Stimulated activated CD4-positive, alpha-beta T cell treated with anti-CD3 and anti-CD28 coated beads, Interleukin-4, amount 100 ng/mL, for 4 hours (primary cell): ENCODE results near the gene CACNB4.
A peak's percentile ranks its signal among the peaks of the same experiment; 100 is the strongest.
"Not testable (repeated sequence)": the region's sequence is repeated elsewhere in the genome, so short reads cannot be mapped to it uniquely, and the experiment has no call there.

Experiments
- DNase-seq, 2 experiments: peaks; one replicate each; pipeline ENCODE4 v3.0.0-alpha.2; 2020

The CACNB4 gene

DNA sequence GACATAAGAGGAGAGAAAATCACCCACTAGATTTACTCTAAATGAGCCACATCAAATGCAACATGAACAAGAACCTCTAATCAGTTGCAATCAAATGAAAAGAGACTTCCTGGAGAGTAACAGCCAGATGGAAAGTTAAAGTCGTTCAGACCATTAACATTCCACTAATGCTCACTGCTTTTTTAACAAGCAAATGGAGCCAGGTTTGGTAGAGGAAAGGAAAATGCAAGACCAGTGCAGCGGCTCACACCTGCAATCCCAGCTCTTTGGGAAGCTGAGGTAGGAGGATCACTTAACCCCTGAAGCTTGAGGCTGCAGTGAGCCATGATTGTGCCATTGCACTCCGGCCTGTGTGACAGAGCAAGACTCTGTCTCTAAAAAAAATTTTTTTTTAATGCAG, 48.5 kb downstream of the CACNB4 start:
- DNase-seq = no peak

DNA sequence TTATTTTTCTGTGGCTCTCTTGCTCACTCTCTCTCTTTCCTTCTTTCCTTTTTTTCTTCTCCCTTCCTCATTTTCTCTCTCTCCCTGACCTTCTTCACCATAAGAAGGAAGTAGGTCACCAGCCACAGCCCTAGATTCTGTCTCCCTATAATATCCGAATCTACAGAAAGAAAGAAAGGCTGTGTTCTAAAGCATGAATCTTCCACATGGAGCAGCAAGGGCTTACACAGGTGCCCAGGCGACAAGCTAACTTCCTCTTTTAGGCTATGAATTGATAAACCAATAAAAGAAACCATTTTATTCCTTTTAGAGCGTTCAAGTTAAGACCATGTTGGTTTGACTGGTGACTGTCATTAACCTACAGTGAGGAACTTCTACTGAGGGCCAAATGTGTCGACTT, 49.3 kb downstream of the CACNB4 start:
- DNase-seq = no peak

DNA sequence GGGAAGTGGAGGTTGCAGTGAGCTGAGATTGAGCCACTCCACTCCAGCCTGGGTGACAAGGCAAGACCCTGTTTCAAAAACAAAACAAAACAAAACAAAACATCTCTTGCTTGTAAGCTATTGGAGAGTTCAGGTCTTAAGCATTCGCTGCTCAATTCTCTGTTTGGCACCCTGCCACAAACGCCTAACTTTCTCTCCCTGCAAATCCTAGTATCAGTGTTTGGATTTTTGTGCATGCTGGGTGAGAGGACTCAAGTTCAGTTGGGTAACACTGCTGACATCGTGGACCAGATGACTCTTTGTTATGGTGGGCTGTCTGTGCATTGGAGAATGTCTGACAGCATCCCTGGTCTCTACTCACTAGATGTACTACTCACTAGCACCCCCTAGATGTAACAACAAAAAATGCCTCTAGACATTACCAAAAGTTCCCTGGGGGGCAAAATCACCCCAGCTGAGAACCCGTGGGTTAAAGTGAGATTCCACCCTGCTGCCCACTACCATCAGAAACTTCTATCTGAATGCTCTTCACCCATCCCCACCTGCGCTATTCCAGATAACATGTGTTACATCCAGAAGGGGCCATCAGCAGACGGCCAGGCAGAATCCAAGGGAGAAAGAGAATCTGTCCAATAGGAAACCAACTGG, 50.9 kb downstream of the CACNB4 start:
- no peak for DNase-seq

DNA sequence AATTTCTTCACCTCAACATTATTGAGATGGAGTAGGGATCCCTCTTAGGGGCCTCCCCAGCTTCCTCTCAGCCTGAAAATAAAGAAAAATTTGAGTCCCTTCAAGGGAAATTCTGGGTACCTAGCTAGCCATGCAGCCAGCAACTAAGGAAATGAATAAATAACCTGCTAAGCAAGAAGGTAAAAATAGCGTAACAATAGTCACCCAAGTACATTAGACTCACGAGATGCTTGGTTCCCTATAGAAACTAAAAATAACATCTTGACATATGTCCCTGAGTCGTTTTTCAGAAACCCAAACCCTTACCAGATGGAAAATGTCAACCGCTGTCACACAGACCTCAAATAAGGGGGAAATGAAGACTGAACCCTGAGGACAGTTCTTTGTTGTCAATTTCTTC, 51.9 kb downstream of the CACNB4 start:
- DNase-seq = no peak

DNA sequence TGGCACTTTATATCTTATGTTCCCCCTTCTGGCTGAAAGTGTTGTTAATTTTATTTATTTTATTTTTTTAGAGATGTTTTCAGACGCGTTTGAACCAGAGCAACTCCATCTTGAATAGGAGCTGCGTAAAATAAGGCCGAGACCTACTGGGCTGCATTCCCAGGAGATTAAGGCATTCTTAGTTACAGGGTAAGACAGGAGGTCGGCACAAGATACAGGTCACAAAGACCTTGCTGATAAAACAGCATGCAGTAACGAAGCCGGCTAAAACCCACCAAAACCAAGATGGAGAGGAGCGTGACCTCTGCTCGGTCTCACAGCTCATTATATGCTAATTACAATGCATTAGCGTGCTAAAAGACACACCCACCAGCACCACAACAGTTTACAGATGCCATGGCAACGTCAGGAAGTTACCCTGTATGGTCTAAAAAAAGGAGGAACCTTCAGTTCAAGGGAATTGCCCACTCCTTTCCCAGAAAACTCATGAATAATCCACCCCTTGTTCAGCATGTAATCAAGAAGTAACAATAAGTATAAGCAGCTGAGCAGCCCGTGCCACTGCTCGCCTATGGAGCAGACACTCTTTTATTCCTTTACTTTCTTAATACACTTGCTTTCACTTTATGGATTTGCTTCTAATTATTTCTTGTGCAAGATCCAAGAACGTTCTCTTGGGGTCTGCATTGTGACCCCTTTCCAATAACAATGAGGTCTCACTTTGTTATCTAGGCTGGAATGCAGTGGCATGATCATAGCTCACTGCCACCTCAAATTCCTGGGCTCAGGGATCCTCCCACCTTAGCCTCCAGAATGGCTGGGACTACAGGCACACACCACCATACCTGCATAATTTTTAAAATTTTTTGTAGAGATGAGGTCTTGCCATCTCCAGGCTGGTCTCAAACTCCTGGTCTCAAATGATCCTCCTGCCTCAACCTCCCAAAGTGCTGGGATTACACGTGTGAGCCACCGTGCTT, 55.9 kb downstream of the CACNB4 start:
- DNase-seq = no peak

DNA sequence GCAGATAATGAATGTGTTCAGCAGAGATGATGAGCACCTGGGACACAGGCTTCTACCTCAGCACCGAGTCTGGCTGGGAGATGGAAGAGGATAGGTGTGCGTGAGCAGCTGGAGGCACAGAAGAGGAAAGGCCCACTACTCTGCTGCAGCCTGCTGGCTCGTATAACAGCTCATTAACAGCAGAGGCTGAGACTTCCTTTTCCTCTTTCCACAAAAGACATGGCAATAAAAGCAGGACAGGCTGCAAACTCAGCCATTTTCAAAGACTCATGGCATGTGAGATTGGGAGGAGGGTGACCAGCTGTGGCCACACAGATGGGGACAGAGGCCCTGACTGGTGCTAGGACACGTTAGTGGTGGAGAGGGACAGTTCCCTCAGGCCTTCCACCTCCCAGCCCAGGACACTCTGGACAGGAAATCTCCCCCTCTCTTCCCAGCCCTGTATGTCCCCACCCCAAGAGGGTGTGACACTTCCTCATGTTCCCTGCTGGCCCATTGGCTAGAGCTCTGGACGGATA, 60.3 kb downstream of the CACNB4 start:
- DNase-seq = no peak

DNA sequence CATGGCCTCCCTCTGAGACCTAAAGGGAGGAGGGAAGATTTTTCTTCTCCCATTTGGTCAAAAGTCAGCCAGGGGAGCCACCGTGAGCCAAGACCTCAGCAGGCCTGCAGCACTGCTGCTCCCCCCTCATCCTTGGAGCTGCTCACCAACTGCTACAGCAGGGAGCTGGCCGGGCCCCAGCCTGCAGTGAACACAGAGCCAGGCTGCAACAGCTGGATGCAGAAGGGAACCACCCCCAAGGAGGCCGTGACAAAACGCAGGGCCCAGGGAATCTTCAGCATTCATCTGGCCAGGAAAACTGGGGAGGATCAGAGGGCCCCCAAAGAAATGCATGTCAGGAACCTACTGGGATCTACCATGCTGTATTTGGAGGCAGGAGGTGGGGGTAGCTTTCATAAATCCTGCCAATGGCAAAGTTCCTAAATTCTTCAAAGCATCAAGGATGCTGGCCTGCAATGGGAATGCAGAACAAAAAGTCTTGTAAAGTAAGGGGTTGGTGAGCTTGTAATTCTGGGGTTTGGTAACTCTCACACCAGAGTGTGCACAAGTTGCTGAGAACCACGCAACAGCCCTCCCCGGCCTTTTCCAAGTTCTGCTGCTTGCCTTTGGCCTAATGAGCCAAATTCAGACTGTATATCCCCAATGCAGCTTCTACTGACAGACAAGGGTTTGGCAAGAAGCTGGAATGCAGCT, 61.0 kb downstream of the CACNB4 start:
- no peak for DNase-seq

DNA sequence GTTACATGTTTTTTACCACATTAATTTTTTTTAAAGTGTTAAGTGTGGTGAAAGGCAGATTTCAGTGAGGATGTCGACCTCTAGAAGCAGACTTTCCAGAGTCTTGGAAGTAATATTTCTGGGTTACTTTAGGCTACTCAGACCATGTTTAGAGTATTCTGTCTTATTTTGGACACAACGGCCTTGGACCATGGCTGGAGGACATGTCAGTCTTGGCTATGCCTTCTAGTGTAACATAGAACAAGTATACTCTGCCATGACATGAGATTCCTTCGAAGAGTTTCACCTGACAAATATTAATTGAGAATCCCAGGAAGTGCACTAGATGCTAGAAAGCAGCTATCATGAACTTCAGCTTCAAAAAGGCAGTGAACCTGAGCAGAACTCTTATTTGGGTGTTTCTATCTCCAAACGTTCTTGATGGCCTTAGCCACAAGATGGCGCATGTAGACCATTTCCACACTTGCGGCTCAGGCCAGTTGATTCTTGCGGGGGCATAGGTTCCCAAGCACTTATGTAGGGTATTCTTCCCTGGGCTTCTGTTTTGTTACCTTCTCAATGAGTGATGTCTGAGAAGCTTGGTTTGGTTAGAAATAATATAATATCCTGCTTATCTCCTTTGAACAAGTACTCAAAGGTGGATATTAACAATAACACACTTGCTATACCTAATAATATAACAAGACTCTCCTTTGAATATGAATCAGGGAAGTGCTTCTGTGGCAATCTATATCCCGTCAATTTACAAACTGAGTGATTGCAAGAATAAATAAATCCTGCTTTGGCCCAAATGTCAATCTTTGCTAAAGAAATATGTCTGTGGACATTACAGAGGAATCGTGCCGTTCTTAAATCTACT, 62.0 kb downstream of the CACNB4 start:
- DNase-seq = peak; percentile 34 to 40

DNA sequence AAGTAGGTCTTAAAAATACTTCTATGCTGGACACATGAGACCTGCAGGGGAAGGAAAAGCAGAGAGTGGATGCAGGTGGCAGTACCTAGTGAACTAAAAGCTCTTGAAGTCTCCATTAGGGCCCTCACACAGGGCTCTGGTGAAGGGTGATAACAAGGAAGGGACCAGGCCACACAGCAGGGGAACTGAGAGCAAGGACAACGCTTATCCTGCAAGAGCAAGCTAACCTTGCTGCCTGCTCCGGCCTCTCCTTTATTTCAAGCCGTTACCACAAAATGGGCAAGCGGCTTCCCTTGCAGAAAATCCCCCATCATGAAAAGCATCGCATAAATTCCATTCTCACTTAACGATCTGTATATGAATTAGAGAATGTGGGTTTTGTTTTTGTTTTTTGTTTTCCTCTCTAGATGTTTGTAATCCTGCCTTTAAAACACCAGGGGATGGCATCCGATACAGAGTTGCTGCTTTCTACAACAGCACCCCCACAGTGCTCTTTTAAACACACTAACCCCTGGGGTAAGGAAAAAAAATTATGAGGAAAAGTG, 64.5 kb downstream of the CACNB4 start:
- DNase-seq = no peak

DNA sequence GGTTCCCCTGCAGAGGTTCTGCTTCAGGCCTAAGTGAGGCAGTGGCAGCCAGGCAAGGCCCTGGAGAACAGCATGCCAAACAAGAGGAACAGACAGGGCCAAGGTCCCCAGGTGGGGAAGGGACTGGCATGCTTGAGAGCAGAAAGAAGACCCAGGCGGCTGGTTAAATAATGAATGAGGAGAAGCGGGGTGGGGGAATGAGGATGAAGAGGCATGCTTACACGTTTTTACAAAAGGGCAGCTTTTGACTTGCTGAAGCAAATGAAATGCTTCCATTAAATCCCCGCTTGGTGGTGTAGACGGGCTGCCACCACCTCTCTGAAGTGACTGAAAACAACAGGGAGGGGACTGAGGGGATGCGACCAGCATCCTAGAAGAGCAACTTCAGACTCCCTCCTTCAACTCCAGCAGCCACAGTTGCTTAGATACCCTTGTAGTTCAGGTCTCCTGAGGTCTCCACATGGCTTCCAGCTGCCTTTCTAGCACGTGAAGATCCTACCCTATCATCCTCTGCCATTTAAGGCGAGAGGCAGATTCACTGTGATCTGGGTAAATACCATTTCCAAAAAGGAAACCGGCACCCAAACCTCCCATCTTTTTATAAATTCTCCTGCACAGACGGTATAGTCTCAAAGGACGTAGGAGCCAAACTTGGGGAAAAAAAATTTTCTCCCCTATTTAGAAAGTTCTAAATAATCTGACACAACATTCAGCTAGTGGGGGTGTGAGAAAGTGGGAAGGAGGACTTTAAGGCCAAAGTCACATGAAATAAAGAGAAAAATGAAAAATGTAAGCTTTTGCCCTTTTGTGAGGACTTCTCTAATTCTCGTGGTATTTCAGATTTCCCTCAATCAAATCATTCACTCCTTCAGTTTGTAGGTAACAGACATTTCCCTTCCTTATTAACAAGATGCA, 65.6 kb downstream of the CACNB4 start:
- DNase-seq = no peak

DNA sequence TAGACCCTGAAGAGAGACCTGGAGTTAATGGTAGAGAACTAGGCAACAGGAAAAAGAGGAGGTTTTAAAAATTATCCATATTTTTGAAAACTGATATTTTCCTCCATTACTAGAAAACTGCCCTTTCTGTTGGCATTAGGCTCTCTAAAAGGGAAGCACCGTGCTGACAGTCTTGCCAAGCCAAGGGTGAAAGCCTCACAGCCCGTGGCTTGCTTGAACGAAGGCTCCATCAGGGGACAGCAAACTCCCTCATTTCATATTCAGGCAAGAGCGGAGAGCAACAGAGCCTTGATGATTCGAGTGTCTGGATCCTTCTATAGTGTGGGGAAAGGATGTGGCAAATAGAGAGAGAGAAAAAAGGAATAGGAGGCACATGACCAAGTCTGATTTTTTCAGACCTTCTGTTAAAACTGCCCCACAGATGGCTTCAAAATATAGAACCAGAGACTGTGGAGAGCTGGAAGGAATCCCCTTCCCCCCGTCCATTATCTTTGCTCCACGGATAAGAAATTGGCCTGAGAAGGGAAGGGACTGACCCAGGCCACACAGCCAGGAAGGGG, 67.0 kb downstream of the CACNB4 start:
- no peak for DNase-seq

DNA sequence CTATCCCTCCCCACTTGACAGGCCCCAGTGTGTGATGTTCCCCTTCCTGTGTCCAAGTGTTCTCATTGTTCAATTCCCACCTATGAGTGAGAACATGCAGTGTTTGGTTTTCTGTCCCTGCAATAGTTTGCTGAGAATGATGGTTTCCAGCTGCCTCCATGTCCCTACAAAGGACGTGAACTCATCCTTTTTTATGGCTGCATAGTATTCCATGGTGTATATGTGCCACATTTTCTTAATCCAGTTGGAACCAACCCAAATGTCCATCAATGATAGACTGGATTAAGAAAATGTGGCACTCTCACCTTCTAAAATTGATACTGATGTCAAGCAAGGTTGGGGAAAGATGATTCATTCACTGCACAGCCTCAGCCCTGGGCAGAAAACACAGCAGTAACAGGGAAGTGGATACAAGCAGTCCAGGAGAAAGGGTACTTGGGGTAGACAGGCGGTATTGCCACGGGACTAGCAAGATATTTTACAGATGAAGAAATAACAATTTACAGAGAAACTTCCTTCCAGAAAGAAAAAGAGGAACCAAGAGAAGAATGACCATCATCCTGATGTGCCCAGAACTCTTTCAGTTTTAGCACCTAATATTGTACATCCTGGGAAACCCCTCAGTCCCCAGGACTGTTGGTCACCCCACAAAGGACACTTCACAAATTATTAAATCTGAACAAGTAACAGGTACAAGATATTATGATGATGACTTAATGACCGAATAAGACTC, 68.1 kb downstream of the CACNB4 start:
- DNase-seq = not testable (repeated sequence)

DNA sequence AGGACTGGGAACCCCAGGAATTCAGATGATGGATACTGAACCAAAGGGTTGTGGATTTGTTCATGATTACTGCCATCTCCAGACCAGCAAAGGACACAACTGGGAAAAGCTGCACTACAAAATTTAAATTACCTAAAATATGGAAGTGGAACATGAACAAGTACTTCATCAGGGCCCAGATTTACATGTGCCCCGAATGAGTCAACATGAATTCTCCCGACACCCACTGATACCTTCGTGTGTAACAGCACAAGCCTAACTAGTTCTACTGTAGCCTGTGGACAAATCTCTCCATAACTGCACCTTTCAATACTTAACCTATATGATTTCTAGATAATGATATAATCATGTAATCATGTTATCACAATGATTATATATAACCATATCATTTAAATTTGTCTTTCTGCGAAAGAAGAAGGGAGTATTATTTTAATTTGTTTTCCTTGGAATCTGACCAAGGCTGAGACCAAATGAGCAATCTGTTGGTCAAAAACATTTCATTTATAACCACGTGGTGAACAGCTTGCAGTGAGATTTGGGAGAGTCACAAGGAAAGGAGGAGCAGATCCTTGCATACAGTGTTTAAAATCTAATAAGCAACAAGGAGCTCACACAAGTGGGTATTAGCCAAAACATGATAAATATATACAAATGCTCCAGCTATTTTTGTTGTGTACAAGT, 70.5 kb downstream of the CACNB4 start:
- DNase-seq = no peak

DNA sequence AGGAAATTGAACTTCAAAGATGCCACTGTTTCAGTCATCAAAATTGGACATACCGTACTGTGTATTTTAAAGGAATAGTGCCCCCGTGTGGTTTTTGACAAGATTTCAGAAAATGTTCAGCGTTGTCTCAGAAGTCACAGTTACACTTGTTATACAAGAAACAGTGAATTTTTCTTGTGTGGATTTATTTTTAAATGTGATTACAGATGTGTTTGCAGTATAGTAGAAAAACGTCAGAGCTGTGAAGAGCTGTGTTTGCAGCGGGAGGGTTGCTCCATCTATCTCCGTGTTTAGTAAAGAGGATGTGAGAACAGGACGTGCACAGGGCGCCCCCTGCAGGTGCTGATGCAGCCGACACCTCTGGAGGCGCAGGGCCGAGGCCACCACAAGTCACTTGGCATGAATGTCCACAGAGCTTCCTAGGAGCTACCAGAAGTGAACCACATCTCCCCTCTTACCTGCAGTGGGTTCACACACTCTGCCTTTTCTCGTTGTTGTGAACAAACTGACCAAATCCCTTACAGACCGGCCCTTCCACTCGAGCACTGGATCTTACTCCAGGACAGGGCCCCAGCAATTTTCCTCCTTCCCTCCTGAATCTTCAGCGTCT, 73.1 kb downstream of the CACNB4 start:
- DNase-seq = peak; percentile 57 to 79

DNA sequence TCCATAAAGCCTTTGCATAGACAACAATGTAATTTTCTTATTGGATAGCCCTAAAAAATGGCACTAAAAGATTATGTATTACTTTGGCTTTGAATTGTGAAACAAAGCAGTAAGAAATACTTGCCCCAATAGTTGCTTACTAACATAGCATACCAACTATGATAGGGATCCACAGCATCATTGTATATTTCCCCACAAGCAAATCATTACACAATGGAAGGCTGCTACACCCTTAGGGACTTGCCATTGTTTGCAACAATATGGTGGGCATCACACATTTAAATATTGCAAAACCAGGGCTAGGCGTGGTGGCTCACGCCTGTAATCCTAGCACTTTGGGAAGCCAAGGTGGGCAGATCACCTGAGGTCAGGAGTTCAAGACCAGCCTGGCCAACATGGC, 74.4 kb downstream of the CACNB4 start:
- DNase-seq = no peak

DNA sequence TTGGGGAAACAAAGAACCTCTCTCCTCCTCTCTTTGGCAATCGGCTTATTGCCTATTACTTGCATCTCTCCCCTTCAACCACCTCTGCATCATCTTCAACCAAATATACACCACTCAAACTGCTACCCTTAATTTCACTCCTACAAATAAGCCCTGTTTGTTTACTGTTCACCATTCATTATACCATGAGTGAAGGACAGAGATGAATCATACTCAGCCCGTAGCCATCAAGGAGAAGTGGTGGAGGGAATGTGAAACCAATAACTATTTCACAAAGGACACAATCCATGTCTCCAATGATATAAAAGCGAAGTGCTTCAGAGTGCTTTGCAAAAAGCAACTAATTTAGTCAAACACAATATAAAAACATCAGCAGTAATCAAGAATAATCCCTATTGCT, 76.8 kb downstream of the CACNB4 start:
- no peak for DNase-seq

DNA sequence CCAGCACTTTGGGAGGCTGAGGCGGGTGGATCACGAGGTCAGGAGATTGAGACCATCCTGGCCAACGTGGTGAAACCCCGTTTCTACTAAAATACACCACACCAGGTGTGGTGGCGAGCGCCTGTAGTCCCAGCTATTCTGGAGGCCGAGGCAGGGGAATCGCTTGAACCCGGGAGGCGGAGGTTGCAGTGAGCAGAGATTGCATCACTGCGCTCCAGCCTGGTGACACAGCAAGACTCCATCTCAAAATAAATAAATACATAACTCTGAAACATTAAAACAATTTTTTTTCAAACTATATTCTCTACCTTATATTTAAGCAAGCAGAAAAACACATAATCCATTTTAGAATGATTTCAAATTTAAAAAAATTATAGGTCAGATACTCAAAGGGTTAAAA, 77.8 kb downstream of the CACNB4 start:
- not testable (repeated sequence) for DNase-seq

DNA sequence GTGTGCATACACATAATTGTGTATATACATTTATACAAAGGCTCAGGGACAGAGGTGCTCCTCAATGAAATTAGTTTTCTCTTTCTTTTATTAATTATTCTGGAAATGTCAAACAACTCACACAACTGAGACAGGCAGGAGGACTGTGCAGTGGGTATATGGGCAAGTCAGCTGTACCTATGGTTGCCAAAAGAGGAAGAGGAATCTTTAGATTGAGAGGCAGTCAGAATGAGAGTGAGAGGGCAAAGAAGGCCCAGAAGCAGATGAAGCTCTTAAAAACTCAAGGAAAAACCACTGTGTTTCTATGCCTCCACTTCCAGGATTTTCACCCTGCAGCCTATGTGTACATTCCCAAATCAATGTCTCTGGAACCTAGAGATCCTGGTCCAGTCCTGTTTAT, 79.1 kb downstream of the CACNB4 start:
- no peak for DNase-seq
